K562 (cell line): ENCODE measurements around the gene SLC39A6. TPM values are rescaled to one million over a fixed set of nuclear protein-coding genes. Genes with fewer than 3 reads are reported as not detected.
A peak's percentile ranks its signal among the peaks of the same experiment; 100 is the strongest.

Source experiments
- CREB1 ChIP-seq, 2 experiments: sonication (generic) in 1 of 2; formaldehyde crosslinking in 1 of 2; IDR thresholded peaks; 2 replicates each; pipeline versions ENCODE4 v1.6.1 to v1.8.0; 2012 to 2022; ENCODE audit warnings: inconsistent platforms in 1 of 2, mild to moderate bottlenecking in 1 of 2, missing genetic modification reagents in 1 of 2, moderate library complexity in 1 of 2
- ELF1 ChIP-seq: fragments of 200-800 bp; sonication (Bioruptor generic); IDR thresholded peaks from 2 replicates; pipeline ENCODE4 v1.6.1; 2016; ENCODE audit warnings: missing genetic modification characterization, missing compliant biosample characterization
- EP300 ChIP-seq: IDR thresholded peaks from 2 replicates; pipeline ENCODE4 v1.6.1; 2012; ENCODE audit warnings: low read length, improper control_type of control experiment
- ETV1 ChIP-seq: fragments of 450-650 bp; conservative IDR thresholded peaks from 2 replicates; pipeline ENCODE4 v1.6.1; 2016; ENCODE audit warnings: missing genetic modification characterization, control low read depth, low read depth, missing compliant biosample characterization
- HDAC1 ChIP-seq, 2 experiments: fragments of 450-650 bp; IDR thresholded peaks; 2 replicates each; pipeline ENCODE4 v1.6.1; 2016 to 2017; ENCODE audit warnings: inconsistent platforms in 1 of 2, mild to moderate bottlenecking in 1 of 2, moderate library complexity in 1 of 2
- HDAC2 ChIP-seq: fragments of 450-650 bp; IDR thresholded peaks from 2 replicates; pipeline ENCODE4 v1.6.1; 2016; ENCODE audit warnings: mild to moderate bottlenecking
- MCM3 ChIP-seq: fragments of 450-650 bp; IDR thresholded peaks from 2 replicates; pipeline ENCODE4 v1.6.1; 2016
- MYNN ChIP-seq, 2 experiments: sonication (generic); formaldehyde crosslinking in 1 of 2; IDR thresholded peaks; 2 replicates each; pipeline versions ENCODE4 v1.5.0 to v1.6.1; 2016 to 2020; ENCODE audit warnings: antibody characterized with exemption in 1 of 2, missing genetic modification reagents in 1 of 2
- POLR2AphosphoS2 ChIP-seq: IDR thresholded peaks from 2 replicates; pipeline ENCODE4 v1.6.1; 2012; ENCODE audit warnings: low read length, improper control_type of control experiment
- POLR2AphosphoS5 ChIP-seq: IDR thresholded peaks from 2 replicates; pipeline ENCODE4 v1.6.1; 2011; ENCODE audit warnings: mild to moderate bottlenecking, low read depth, low read length, moderate library complexity; ENCODE audit not compliant: control insufficient read depth, insufficient read depth
- RBBP5 ChIP-seq: fragments of 200-600 bp; sonication (generic); IDR thresholded peaks from 2 replicates; pipeline ENCODE4 v1.6.1; 2012; ENCODE audit warnings: borderline replicate concordance, mild to moderate bottlenecking, low read length, control low read depth, inconsistent platforms; ENCODE audit not compliant: insufficient read depth, poor library complexity, severe bottlenecking
- SIN3B ChIP-seq: fragments of 450-650 bp; IDR thresholded peaks from 2 replicates; pipeline ENCODE4 v1.6.1; 2017; ENCODE audit warnings: low read depth, mild to moderate bottlenecking, moderate library complexity
- SIX5 ChIP-seq, 2 experiments: IDR thresholded peaks; 2 replicates each; pipeline ENCODE4 v1.6.1; 2011; ENCODE audit warnings: low read length in 2 of 2, borderline replicate concordance in 1 of 2, low read depth in 1 of 2, mild to moderate bottlenecking in 1 of 2, moderate library complexity in 1 of 2; ENCODE audit not compliant: insufficient read depth in 1 of 2
- SPI1 ChIP-seq: IDR thresholded peaks from 2 replicates; pipeline ENCODE4 v1.6.1; 2011; ENCODE audit warnings: low read depth, low read length, control low read depth, borderline replicate concordance
- SREBF2 ChIP-seq: sonication (generic); formaldehyde crosslinking; IDR thresholded peaks from 2 replicates; pipeline ENCODE4 v1.4.0; 2020; ENCODE audit warnings: mild to moderate bottlenecking, missing genetic modification reagents
- TAF7 ChIP-seq: fragments of 450-650 bp; IDR thresholded peaks from 2 replicates; pipeline ENCODE4 v1.6.1; 2016; ENCODE audit warnings: missing genetic modification characterization, missing compliant biosample characterization
- ZNF124 ChIP-seq: sonication (generic); formaldehyde crosslinking; IDR thresholded peaks from 2 replicates; pipeline ENCODE4 v1.8.1; 2022; ENCODE audit warnings: missing genetic modification reagents
- ZNF75A ChIP-seq: fragments of 450-650 bp; formaldehyde crosslinking; IDR thresholded peaks from 2 replicates; pipeline ENCODE4 v1.4.0; 2020; ENCODE audit warnings: mild to moderate bottlenecking
- polyA plus RNA-seq, 8 experiments: library from polyadenylated mRNA; depleted of rRNA in 4 of 8; stranded (reverse) in 5 of 8; unstranded in 3 of 8; fragments of >200 nt; fragmentation: Nextera tagmentation in 2 of 8; fragmentation: Illumina TruSeq in 1 of 8; extraction: Ambion mirVana in 2 of 8; extraction: Trizol in 1 of 8; gene quantifications; 2 replicates each; pipeline versions ENCODE4 v1.2.1 to v1.2.3, GENCODE V29; 2011 to 2014; ENCODE audit warnings: inconsistent platforms in 1 of 8, missing spikeins in 1 of 8
- total RNA-seq, 7 experiments: library from RNA; depleted of rRNA in 6 of 7; stranded (reverse); fragments of >200 nt in 6 of 7; fragmentation: Illumina TruSeq in 2 of 7; extraction: Trizol in 2 of 7; gene quantifications; 2 replicates each; pipeline versions ENCODE4 v1.2.1 to v1.2.3, GENCODE V29; 2011 to 2021; ENCODE audit warnings: low replicate concordance in 1 of 7
- TF ChIP-seq, protein P1 (sequence below): sonication (generic); formaldehyde crosslinking; IDR thresholded peaks from 2 replicates; pipeline ENCODE4 v1.8.1; 2023; ENCODE audit warnings: mild to moderate bottlenecking, missing genetic modification reagents
- TF ChIP-seq, protein P2 (sequence below): sonication (generic); formaldehyde crosslinking; IDR thresholded peaks from 2 replicates; pipeline ENCODE4 v1.8.0; 2023; ENCODE audit warnings: mild to moderate bottlenecking, missing genetic modification reagents
- TF ChIP-seq, protein P3 (sequence below): sonication (generic); formaldehyde crosslinking; IDR thresholded peaks from 2 replicates; pipeline ENCODE4 v1.8.0; 2022; ENCODE audit warnings: mild to moderate bottlenecking, missing genetic modification reagents

Gene SLC39A6
- total and polyA plus RNA-seq, 9 of the 15 experiments (the other 6 are each of a cell fraction or from before 2014, with no cell fraction given) = 5.6 to 23.8 (median 17.4) TPM

DNA sequence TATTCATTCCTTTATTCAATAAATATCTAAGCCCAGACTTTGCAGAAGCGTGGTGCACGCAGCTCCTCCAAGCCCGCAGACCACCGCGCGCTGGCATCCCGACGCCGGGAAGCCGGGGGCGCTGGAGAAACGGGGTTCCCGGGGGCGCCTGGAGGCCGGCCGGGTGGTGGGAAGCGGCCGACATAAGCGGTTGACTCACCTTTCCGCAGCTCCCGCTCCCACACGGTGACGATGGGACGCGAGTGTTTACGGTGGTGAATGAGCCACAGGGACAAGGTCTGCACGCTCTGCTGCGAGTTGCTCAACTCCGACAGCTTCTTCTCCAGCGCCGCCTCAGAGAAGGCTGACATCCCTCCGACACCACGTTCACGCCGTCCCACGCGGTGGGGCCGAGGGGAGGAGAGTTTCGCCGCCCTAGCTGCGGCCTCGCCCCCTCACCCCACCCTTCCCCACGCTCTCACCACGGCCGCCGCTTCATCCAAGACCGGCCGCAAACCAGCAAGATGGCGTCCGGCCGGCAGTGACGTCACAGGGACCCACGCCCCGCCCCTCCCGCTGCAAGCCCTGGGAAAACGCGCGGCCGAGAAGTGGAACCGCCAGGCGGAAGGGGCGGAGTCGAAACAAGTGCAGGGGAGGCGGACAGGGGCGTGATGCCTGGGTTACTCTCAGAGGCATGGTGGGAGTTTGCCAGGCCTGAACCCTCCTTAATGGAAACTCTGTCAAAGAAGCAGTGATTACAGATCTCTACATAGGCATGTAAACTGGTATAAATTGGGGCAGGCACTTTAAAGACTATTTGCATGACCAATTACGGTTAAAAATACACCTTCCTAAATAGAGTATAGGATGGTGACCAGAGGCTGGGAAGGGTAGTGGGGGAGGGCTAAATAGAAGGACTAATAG lies 61.8 kb downstream of the SLC39A6 start, which contains the start of gene RPRD1A (continued):
- TF ChIP-seq TAF7 (tag) = peak; percentile 35; the same call in 1 of the 2 replicates
- 0 out of 2 replicates have a peak, but pooled peaks have one; percentile 28 for TF ChIP-seq SPI1
- TF ChIP-seq SIN3B = peak; percentile 9; the same call in 1 of the 2 replicates
- no peak for TF ChIP-seq ZNF75A (CRISPR knock-in tag)
- TF ChIP-seq EP300 = peak; percentile 22; the same call in 1 of the 2 replicates
- TF ChIP-seq ZNF124 (CRISPR knock-in tag) = no peak
- TF ChIP-seq, protein P1, sequence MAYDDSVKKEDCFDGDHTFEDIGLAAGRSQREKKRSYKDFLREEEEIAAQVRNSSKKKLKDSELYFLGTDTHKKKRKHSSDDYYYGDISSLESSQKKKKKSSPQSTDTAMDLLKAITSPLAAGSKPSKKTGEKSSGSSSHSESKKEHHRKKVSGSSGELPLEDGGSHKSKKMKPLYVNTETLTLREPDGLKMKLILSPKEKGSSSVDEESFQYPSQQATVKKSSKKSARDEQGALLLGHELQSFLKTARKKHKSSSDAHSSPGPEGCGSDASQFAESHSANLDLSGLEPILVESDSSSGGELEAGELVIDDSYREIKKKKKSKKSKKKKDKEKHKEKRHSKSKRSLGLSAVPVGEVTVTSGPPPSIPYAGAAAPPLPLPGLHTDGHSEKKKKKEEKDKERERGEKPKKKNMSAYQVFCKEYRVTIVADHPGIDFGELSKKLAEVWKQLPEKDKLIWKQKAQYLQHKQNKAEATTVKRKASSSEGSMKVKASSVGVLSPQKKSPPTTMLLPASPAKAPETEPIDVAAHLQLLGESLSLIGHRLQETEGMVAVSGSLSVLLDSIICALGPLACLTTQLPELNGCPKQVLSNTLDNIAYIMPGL = 0 out of 2 replicates have a peak, but pooled peaks have one; percentile 63
- TF ChIP-seq, protein P2, sequence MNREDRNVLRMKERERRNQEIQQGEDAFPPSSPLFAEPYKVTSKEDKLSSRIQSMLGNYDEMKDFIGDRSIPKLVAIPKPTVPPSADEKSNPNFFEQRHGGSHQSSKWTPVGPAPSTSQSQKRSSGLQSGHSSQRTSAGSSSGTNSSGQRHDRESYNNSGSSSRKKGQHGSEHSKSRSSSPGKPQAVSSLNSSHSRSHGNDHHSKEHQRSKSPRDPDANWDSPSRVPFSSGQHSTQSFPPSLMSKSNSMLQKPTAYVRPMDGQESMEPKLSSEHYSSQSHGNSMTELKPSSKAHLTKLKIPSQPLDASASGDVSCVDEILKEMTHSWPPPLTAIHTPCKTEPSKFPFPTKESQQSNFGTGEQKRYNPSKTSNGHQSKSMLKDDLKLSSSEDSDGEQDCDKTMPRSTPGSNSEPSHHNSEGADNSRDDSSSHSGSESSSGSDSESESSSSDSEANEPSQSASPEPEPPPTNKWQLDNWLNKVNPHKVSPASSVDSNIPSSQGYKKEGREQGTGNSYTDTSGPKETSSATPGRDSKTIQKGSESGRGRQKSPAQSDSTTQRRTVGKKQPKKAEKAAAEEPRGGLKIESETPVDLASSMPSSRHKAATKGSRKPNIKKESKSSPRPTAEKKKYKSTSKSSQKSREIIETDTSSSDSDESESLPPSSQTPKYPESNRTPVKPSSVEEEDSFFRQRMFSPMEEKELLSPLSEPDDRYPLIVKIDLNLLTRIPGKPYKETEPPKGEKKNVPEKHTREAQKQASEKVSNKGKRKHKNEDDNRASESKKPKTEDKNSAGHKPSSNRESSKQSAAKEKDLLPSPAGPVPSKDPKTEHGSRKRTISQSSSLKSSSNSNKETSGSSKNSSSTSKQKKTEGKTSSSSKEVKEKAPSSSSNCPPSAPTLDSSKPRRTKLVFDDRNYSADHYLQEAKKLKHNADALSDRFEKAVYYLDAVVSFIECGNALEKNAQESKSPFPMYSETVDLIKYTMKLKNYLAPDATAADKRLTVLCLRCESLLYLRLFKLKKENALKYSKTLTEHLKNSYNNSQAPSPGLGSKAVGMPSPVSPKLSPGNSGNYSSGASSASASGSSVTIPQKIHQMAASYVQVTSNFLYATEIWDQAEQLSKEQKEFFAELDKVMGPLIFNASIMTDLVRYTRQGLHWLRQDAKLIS = peak; percentile 88
- TF ChIP-seq HDAC1 (IDR thresholded peaks at IDR 0.05) = peak in 1 of 2 experiments; percentile 95; a peak in 1 of 4 replicates
- peak; percentile 85 for TF ChIP-seq HDAC2
- TF ChIP-seq, protein P3, sequence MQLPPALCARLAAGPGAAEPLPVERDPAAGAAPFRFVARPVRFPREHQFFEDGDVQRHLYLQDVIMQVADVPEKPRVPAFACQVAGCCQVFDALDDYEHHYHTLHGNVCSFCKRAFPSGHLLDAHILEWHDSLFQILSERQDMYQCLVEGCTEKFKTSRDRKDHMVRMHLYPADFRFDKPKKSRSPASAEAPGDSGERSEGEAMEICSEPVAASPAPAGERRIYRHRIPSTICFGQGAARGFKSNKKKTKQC = peak; percentile 80; the same call in 1 of the 2 replicates
- TF ChIP-seq SREBF2 (CRISPR knock-in tag) = no peak
- TF ChIP-seq RBBP5 = peak; percentile 99
- no peak for TF ChIP-seq ETV1 (tag)
- TF ChIP-seq ELF1 (tag) = 0 out of 2 replicates have a peak, but pooled peaks have one; percentile 42
- peak; percentile 88 for TF ChIP-seq CREB1 (IDR thresholded peaks at IDR 0.05)
- peak; percentile 96 for TF ChIP-seq CREB1 (CRISPR knock-in tag; IDR thresholded peaks at IDR 0.05)
- TF ChIP-seq SIX5 (IDR thresholded peaks at IDR 0.05; ENCODE audit: borderline replicate concordance in 1 of 2, insufficient read depth in 1 of 2, low read depth in 1 of 2, low read length in 2 of 2) = no peak
- TF ChIP-seq MYNN (IDR thresholded peaks at IDR 0.05) = no peak
- no peak; the same call in 1 of the 2 replicates for TF ChIP-seq MYNN (CRISPR knock-in tag; IDR thresholded peaks at IDR 0.05)
- peak; percentile 61 for TF ChIP-seq POLR2AphosphoS5
- TF ChIP-seq POLR2AphosphoS2 = peak; percentile 69; the same call in 1 of the 2 replicates
- no peak for TF ChIP-seq MCM3
